Measurements from ENCODE around the gene SERBP1.
"Not testable (repeated sequence)": the region's sequence is repeated elsewhere in the genome, so short reads cannot be mapped to it uniquely, and the experiment has no call there.

SERBP1 gene

GRCh38 chr1:67439277-67440029 lies 9.3 kb upstream of the SERBP1 start:
- no peak for DNase-seq

DNA sequence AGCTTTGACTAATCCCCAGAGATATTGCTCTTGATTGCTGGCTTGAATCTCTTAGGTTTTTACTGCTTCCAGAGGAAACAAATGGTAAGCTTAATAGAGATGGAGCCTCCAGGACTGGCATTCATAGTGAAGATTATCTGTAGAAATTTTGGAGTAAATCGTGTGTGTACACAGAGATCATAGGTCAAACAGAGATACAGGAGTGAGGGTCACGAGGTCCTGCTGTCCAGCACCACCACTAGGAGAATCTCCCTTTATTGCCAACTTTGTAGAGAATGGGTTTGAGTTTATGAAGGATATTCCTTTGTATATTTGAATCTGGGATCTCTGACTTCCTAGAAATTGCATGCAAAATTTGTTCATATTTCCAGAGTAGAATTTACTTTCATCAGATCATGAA lies 7.8 kb upstream of the SERBP1 start:
- no peak for DNase-seq

DNA sequence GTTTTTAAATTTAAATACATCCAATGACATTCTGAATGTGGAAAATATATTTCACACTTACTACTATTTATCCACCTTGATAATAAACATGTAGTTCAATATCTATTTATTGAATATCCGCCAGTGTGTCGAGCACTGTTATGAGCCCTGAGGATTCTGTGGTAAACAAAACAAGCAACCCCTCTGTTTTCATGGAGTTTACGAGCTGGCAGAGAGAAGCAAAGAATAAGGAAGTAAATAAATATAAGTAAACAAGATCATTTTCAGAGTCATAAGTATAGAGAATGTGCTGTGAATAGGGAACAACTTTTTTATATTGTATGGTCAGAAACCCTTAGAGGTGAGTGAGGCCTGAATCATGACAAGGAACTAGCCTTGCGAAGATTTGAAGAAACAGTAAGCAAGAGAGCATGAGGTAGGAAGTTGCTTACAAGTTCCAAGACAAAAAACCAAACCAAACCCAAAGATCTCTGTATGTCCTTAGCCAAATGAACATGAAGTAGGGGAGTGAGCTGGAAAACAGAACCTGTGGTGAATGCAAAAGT lies 6.4 kb upstream of the SERBP1 start:
- no peak for DNase-seq

GRCh38 chr1:67434491-67434890 lies 4.3 kb upstream of the SERBP1 start:
- DNase-seq: no peak

GRCh38 chr1:67433837-67434236 lies 3.6 kb upstream of the SERBP1 start:
- no peak for DNase-seq

DNA sequence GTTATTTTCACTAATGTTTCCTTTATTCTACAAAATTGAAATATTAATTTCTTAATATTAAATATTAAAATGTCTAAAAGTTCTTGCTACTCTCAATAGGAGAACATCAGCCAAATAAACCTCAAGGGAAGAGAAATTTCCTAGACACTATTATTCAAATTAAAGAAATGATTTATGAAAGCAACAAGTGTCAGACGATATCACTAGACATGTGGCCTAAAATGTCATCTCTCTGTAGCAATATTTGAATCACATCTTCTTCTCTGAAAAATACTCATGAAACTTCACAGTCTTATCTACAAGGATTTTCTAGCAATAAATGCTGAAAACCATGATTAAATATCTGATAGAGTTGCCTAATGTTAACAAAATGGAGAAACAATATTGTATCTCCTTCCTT lies 2.5 kb upstream of the SERBP1 start:
- DNase-seq: no peak

- DNase-seq: no peak
These were observed 1.8 kb upstream of the SERBP1 start for GRCh38 chr1:67431869-67432578.

- DNase-seq: no peak
These were observed 1.1 kb upstream of the SERBP1 start for GRCh38 chr1:67431156-67431765.

DNA sequence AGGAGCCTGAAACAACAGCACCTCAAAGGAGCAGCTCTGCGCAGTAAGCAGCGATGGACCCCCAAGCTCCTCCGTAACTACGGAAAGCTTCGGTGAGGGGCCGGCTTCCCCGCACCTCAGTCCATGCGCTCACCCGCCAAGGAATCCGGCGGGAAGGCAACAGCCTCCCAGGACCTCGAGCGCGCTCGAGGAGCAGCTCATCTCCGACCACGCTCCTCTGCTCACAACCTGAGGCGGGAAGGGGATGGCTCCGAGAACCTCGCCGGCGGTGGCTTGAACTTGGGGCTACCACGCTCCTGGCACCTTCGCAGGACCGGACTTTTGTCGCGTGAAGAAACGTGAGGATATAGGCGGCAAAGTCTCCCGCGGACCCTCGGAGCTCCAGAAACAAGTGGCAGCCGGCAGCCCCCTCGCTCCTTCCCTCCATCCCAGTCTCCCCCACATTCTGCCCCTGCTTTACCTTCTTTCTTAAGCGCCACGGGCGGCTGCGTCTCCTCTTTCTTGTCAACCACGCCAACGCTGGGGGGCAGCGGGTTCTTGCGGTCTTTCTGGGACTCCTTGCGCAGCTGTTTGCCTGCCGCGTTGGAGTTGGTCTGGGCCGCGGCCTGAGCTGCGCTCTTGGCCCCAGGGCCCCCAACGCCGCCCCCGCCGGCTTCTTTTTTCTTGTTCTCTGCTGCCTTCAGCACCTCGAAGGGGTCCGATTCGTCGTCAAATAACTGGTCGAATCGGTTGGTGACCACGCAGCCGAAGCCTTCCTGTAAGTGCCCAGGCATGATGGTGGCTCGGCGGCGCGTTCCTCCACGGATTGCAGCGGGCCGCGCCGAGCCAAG lies 459 bp downstream of the SERBP1 start:
- no peak for DNase-seq

GRCh38 chr1:67429011-67429527 lies 1.1 kb downstream of the SERBP1 start:
- DNase-seq: no peak

GRCh38 chr1:67427947-67428346 lies 2.3 kb downstream of the SERBP1 start:
- no peak for DNase-seq

DNA sequence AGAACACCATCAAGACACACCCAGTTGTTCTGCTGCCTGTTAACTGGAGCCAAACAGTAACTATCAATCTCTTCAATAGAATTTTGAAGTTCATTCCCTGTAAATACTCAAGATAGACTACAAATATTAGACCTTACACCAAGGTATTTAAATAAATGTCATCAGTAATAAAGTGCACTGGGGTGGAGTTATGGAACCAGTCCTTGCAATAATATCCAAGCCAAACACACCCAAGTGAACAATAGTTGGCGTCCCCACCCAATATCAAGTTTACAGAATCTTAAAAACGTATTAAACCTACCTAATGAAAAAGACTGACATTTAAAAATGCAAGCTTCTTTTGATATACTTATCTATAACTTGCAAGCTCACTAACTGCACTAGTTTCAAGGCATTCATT lies 2.7 kb downstream of the SERBP1 start:
- DNase-seq: no peak

- no peak for DNase-seq
These were observed 9.2 kb downstream of the SERBP1 start for GRCh38 chr1:67420835-67421492.

DNA sequence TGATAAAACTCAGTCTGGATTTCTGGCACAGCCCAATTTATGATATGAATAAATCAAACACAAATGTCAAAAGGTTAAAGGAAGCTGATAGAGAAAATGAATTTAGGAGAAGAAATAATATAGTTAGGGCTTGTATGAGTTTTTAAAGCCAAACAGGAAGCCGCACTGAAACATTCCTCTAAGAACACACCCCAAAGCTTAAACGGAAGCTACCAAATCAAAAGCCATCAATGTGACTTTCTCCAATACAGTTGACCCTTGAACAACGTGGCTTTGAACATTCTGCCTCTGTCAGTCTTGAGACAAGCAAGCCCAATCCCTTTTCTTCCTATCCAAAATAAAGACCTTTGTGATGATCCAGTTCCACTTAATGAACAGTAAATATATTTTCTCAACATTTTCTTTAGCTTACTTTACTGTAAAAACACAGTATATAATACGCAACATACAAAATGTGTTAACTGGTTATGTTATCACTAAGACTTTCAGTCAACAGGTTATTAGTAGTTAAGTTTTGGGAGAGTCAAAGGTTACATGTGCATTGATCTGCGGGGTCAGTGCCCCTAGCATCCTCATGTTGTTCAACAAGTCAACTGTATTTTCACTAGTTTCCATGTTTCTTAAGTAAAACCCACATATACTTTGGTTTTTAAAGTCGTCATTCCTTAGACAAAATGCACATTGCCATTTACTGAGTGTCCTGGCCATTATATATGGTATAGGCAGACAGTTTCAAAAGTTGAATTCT lies 11.2 kb downstream of the SERBP1 start:
- DNase-seq: no peak

GRCh38 chr1:67417733-67418132 lies 12.5 kb downstream of the SERBP1 start:
- not testable (repeated sequence) for DNase-seq

DNA sequence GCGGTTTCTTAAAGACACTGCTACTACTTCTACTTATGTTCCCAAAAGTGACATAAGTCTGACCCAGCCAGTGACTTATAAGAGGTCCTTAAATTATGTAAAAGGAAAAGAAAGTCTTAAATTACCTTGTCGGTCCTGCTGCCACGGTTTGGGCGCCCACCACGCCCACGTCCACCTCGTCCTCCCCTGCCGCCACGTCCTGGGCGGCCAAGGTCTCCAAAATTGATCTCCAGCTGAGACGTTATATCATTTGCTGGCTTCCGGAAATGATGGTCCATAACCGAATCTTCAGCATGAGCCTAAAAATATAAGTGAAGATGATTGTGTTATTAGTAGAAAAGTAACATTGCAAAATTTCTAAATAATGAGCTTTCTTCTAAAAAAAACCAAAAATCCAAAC lies 15.2 kb downstream of the SERBP1 start:
- DNase-seq: no peak

DNA sequence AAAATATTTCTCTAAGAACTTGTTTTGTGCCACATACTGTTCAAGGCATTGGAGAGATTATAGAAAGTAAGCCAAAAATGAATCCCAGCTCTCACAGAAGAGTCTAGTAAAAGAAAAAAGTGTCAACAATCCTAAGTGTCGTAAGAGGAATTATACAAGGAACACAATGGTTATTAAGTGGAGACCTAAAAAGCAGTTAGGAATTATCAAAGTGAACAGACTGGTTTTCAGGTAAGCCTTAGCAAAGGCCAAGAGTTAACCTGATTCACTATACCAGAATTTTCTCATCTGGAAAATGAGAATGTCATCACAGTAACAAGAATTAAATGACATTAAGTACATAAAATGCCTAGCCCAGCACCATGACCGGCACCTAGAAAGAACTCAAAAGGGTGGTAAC lies 15.6 kb downstream of the SERBP1 start:
- no peak for DNase-seq

DNA sequence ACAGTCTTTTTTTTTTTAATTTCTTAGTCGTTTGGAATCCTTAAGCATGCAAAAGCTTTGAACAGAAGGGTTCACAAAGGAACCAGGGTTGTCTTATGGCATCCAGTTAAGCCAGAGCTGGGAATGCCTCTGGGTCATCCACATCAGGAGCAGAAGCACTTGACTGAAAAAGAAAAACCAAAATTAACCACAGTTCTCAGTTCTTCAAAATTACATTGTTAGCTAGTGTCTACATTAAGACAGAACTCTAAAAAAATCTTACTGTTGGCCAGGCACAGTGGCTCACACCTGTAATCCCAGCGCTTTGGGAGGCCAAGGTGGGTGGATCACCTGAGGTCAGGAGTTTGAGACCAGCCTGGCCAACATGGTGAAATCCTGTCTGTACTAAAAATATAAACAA lies 17.1 kb downstream of the SERBP1 start:
- DNase-seq: not testable (repeated sequence)

DNA sequence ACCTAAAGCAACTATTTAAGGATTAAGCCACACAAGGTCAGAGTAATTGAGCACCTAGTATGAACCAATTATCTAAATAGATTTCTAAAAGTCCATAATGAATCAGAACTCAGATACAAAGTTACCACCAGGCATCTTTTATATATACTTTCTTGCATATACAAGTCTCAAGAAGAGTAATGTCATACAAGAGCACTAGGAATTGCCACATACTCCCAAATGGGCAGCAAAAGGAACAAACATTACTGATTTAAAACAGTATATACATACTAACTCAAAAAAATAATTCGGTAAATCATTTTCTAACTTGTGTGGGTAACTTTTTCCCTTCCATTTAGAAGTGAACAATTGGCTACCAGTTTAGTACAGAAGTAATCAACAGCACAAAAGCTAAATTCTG lies 22.1 kb downstream of the SERBP1 start:
- no peak for DNase-seq

DNA sequence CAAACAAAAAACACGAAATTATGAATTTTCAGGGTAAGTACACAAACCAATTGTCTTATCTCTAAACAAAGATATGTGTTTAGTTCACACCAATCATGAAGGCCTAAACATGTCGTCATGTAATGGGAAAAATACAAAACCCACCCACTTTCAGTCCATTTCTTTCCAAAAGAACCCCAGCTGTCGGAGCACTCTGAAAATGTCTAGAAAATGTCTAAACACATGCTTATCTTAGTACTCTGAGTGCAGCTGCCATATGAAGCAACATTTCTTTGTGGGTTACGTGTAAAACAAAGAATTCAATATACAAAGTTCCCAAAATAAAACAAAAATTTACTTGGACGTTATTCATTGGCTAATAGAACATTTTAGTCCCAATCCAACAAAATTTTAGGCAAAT lies 22.7 kb downstream of the SERBP1 start:
- DNase-seq: no peak

GRCh38 chr1:67405473-67406245 lies 24.5 kb downstream of the SERBP1 start:
- no peak for DNase-seq
